PC-9 (cell line): ENCODE measurements around the gene RASL12.

ENCODE experiments used
- CTCF ChIP-seq: fragments of 200-600 bp; sonication (generic); conservative IDR thresholded peaks from 2 replicates; pipeline ENCODE4 v1.6.1; 2017; ENCODE audit warnings: mixed run types, antibody characterized with exemption, mild to moderate bottlenecking, moderate library complexity
- EZH2 ChIP-seq: fragments of 200-600 bp; sonication (generic); IDR thresholded peaks from 2 replicates; pipeline ENCODE4 v1.8.0; 2017; ENCODE audit warnings: antibody characterized with exemption, low read depth

- TF ChIP-seq CTCF, result no peak
- no peak for TF ChIP-seq EZH2
Observed at GRCh38 chr15:65094294-65094995, 26.7 kb upstream of the RASL12 start.
